Measurements from ENCODE around the gene C11orf21.

The C11orf21 gene

GRCh38 chr11:2251138-2251537, 50.6 kb downstream of the C11orf21 start:
- Mint-ChIP-seq H3K27me3 (peaks cover 26% of the 10 kb centered on the region), H3K4me1 (ENCODE audit: low read depth) (no peaks in the 10 kb centered on the region), H3K27ac (no peak overlapping the region), H3K36me3 (ENCODE audit: low read depth) (no peaks in the 10 kb centered on the region), H3K9me3 (no peaks in the 10 kb centered on the region), H3K4me3 (no peak overlapping the region)
- intact Hi-C loops (cut with micrococcal nuclease): no loop called here

- Mint-ChIP-seq H3K36me3 (ENCODE audit: low read depth) (no peaks in the 10 kb centered on the region), H3K27ac (no peak overlapping the region), H3K9me3 (no peaks in the 10 kb centered on the region), H3K27me3 (peaks cover 26% of the 10 kb centered on the region), H3K4me1 (ENCODE audit: low read depth) (no peaks in the 10 kb centered on the region), H3K4me3 (no peak overlapping the region)
- intact Hi-C loops (cut with micrococcal nuclease): no loop called here
Measured at GRCh38 chr11:2250485-2250884, 51.2 kb downstream of the C11orf21 start.

- intact Hi-C loops (cut with micrococcal nuclease): no loop called here
- H3K27me3 Mint-ChIP-seq: peaks cover 29% of the 10 kb centered on the region
- no peaks in the 10 kb centered on the region for H3K4me1 Mint-ChIP-seq (ENCODE audit: low read depth)
- H3K9me3 Mint-ChIP-seq: no peaks in the 10 kb centered on the region
- no peaks in the 10 kb centered on the region for H3K36me3 Mint-ChIP-seq (ENCODE audit: low read depth)
- H3K4me3 Mint-ChIP-seq: no peak overlapping the region
- H3K27ac Mint-ChIP-seq: no peak overlapping the region
Measured at GRCh38 chr11:2250041-2250440, 51.7 kb downstream of the C11orf21 start.

GRCh38 chr11:2249189-2249916, 52.4 kb downstream of the C11orf21 start:
- intact Hi-C loops (cut with micrococcal nuclease): no loop called here
- H3K36me3 Mint-ChIP-seq (ENCODE audit: low read depth): no peaks in the 10 kb centered on the region
- H3K9me3 Mint-ChIP-seq: no peaks in the 10 kb centered on the region
- no peak overlapping the region for H3K27ac Mint-ChIP-seq
- no peaks in the 10 kb centered on the region for H3K4me1 Mint-ChIP-seq (ENCODE audit: low read depth)
- H3K4me3 Mint-ChIP-seq: no peak overlapping the region
- peaks cover 33% of the 10 kb centered on the region for H3K27me3 Mint-ChIP-seq

- intact Hi-C loops (cut with micrococcal nuclease): no loop called here
- H3K27me3 Mint-ChIP-seq: peaks cover 37% of the 10 kb centered on the region
- no peak overlapping the region for H3K27ac Mint-ChIP-seq
- H3K4me1 Mint-ChIP-seq (ENCODE audit: low read depth): no peaks in the 10 kb centered on the region
- no peaks in the 10 kb centered on the region for H3K36me3 Mint-ChIP-seq (ENCODE audit: low read depth)
- no peak overlapping the region for H3K4me3 Mint-ChIP-seq
- H3K9me3 Mint-ChIP-seq: no peaks in the 10 kb centered on the region
Measured at GRCh38 chr11:2248762-2249161, 53.0 kb downstream of the C11orf21 start.

- intact Hi-C loops (cut with micrococcal nuclease): no loop called here
- Mint-ChIP-seq H3K27me3 (peaks cover 39% of the 10 kb centered on the region), H3K27ac (no peak overlapping the region), H3K36me3 (ENCODE audit: low read depth) (no peaks in the 10 kb centered on the region), H3K4me1 (ENCODE audit: low read depth) (no peaks in the 10 kb centered on the region), H3K4me3 (no peak overlapping the region), H3K9me3 (no peaks in the 10 kb centered on the region)
Measured at GRCh38 chr11:2248242-2248641, 53.5 kb downstream of the C11orf21 start.

- no peaks in the 10 kb centered on the region for H3K4me1 Mint-ChIP-seq (ENCODE audit: low read depth)
- H3K36me3 Mint-ChIP-seq (ENCODE audit: low read depth): no peaks in the 10 kb centered on the region
- H3K9me3 Mint-ChIP-seq: no peaks in the 10 kb centered on the region
- peaks cover 45% of the 10 kb centered on the region for H3K27me3 Mint-ChIP-seq
- intact Hi-C loops (cut with micrococcal nuclease): no loop called here
- H3K27ac Mint-ChIP-seq: no peak overlapping the region
- no peak overlapping the region for H3K4me3 Mint-ChIP-seq
Measured at GRCh38 chr11:2247496-2247895, 54.2 kb downstream of the C11orf21 start.

All from dendritic cell treated with granulocyte-macrophage colony-stimulating factor and Interleukin-4, amounts not matched to agents 40 ng/mL and 50 ng/mL, for 4 days (primary cell).